B cell (primary cell): ENCODE measurements around the gene PTH1R. TPM values are rescaled to one million over a fixed set of nuclear protein-coding genes. Genes with fewer than 3 reads are reported as not detected.

Source experiments
- ATAC-seq: fragments of 200-7000 bp; cut with Tn5 transposase; one replicate; pipeline ENCODE4 v1.10.0; 2021; ENCODE audit warnings: low read depth, mild to moderate bottlenecking, moderate number of reproducible peaks, moderate library complexity
- CTCF ChIA-PET: fragments of 350-600 bp; sonication (Branson Sonifier 250); formaldehyde crosslinking; loops from one replicate; lab custom pipeline; 2021; ENCODE audit warnings: antibody characterized with exemption, inconsistent platforms; lab: Charles Lee
- POLR2A ChIA-PET: fragments of 350-600 bp; sonication (Branson Sonifier 250); formaldehyde crosslinking; loops from one replicate; lab custom pipeline; 2021; ENCODE audit warnings: antibody characterized with exemption; lab: Charles Lee
- DNase-seq: peaks from one replicate; pipeline ENCODE4 v3.0.0; 2013
- H2AFZ ChIP-seq: 2 replicates; pipeline ENCODE4 v1.6.1; 2012; ENCODE audit warnings: mild to moderate bottlenecking, low read depth, low read length; ENCODE audit not compliant: insufficient read depth, poor library complexity, severe bottlenecking
- H3K27ac ChIP-seq, 2 donors: 1 replicate in 1 of 2; 2 replicates in 1 of 2; pipeline ENCODE4 v1.5.1; 2012 to 2013; ENCODE audit warnings: low read length in 2 of 2, mild to moderate bottlenecking in 2 of 2, moderate library complexity in 1 of 2
- H3K27me3 ChIP-seq, 4 experiments: fragments of 200-600 bp in 1 of 4; sonication (generic) in 1 of 4; replicated peaks in 1 of 4; 1 replicate in 2 of 4; 2 replicates in 2 of 4; pipeline versions ENCODE4 v1.6.1 to v1.7.0; 2013 to 2016; ENCODE audit warnings: low read length in 3 of 4, mild to moderate bottlenecking in 2 of 4, mixed read lengths in 1 of 4, moderate library complexity in 1 of 4; ENCODE audit not compliant: insufficient read depth in 4 of 4, control insufficient read depth in 3 of 4; ENCODE audit errors: control extremely low read depth in 1 of 4
- H3K36me3 ChIP-seq, 2 experiments: replicated peaks in 1 of 2; 1 replicate in 1 of 2; 2 replicates in 1 of 2; pipeline versions ENCODE4 v1.6.1 to v1.7.1; 2013; ENCODE audit warnings: low read length in 1 of 2; ENCODE audit not compliant: insufficient read depth in 2 of 2, control insufficient read depth in 1 of 2; ENCODE audit errors: control extremely low read depth in 1 of 2, extremely low read depth in 1 of 2
- H3K4me1 ChIP-seq, 2 donors: fragments of 200-600 bp in 1 of 2; sonication (generic) in 1 of 2; 1 replicate in 1 of 2; 2 replicates in 1 of 2; pipeline versions ENCODE4 v1.5.1 to v1.6.1; 2013 to 2017; ENCODE audit warnings: low read length in 2 of 2; ENCODE audit not compliant: control insufficient read depth in 2 of 2, insufficient read depth in 2 of 2
- H3K4me2 ChIP-seq: replicated peaks from 2 replicates; pipeline ENCODE3; 2012; ENCODE audit warnings: mild to moderate bottlenecking, low read depth, low read length; ENCODE audit not compliant: poor library complexity, severe bottlenecking
- H3K4me3 ChIP-seq, 5 experiments: fragments of 200-600 bp in 1 of 5; sonication (generic) in 1 of 5; 1 replicate in 3 of 5; 2 replicates in 2 of 5; pipeline versions ENCODE4 v1.5.1 to v1.7.0; 2011 to 2016; ENCODE audit warnings: low read length in 4 of 5, mild to moderate bottlenecking in 4 of 5, low read depth in 2 of 5, control low read depth in 1 of 5, moderate library complexity in 1 of 5; ENCODE audit not compliant: insufficient read depth in 1 of 5; ENCODE audit errors: control extremely low read depth in 1 of 5, extremely low read depth in 1 of 5
- H3K79me2 ChIP-seq: fragments of 200-600 bp; sonication (generic); one replicate; pipeline ENCODE4 v1.6.0; 2016; ENCODE audit warnings: low read length; ENCODE audit not compliant: control insufficient read depth, insufficient read depth
- H3K9ac ChIP-seq: fragments of 200-600 bp; sonication (generic); 2 replicates; pipeline ENCODE4 v1.6.1; 2017; ENCODE audit warnings: mild to moderate bottlenecking, low read length, moderate library complexity
- H3K9me3 ChIP-seq, 3 donors: one replicate each; pipeline versions ENCODE4 v1.6.1 to v1.7.1; 2013; ENCODE audit warnings: low read length in 2 of 3; ENCODE audit not compliant: control insufficient read depth in 2 of 3, insufficient read depth in 1 of 3; ENCODE audit errors: control extremely low read depth in 1 of 3
- H4K20me1 ChIP-seq: 2 replicates; pipeline ENCODE4 v1.6.0; 2012; ENCODE audit warnings: mild to moderate bottlenecking, low read length; ENCODE audit not compliant: insufficient read depth, control insufficient read depth, poor library complexity, severe bottlenecking
- H3K27ac Mint-ChIP-seq: one replicate; pipeline ENCODE4 v1.8.0; 2021; ENCODE audit warnings: mixed read lengths
- H3K27me3 Mint-ChIP-seq: one replicate; pipeline ENCODE4 v1.8.0; 2021; ENCODE audit warnings: mixed read lengths
- H3K4me1 Mint-ChIP-seq: one replicate; pipeline ENCODE4 v1.8.0; 2021; ENCODE audit warnings: mixed read lengths
- H3K4me3 Mint-ChIP-seq: one replicate; pipeline ENCODE4 v1.8.0; 2021; ENCODE audit warnings: mixed read lengths
- H3K9me3 Mint-ChIP-seq: one replicate; pipeline ENCODE4 v1.8.0; 2022; ENCODE audit warnings: mixed read lengths; ENCODE audit not compliant: insufficient read depth
- EZH2 ChIP-seq: IDR thresholded peaks from 2 replicates; pipeline ENCODE4 v1.6.1; 2012; ENCODE audit warnings: borderline replicate concordance, low read depth, mild to moderate bottlenecking, moderate library complexity, low read length; ENCODE audit not compliant: insufficient read depth, poor library complexity, severe bottlenecking
- WGBS: methylation state at CpG from one replicate; pipeline ENCODE4 v1.1.5; 2013; ENCODE audit warnings: missing lambda C conversion rate; ENCODE audit not compliant: insufficient coverage; 5-methylcytosine and 5-hydroxymethylcytosine counted together
- intact Hi-C: fragments of 100-400 bp; cut with micrococcal nuclease; formaldehyde crosslinking; loops from one replicate; pipeline ENCODE4 v1.10.0; 2022
- polyA plus RNA-seq: library from polyadenylated mRNA; depleted of rRNA; stranded (reverse); fragments of >200 nt; gene quantifications from 2 replicates; pipeline ENCODE4 v1.2.3, GENCODE V29; 2012
- total RNA-seq, 2 donors: library from RNA; stranded (reverse); fragments of 120-200 nt in 1 of 2; gene quantifications; 1 replicate in 1 of 2; 2 replicates in 1 of 2; pipeline versions ENCODE4 v1.2.3 to v1.2.4, GENCODE V29; 2013 to 2022
- TF ChIP-seq, protein P1 (sequence below): fragments of 200-600 bp; IDR thresholded peaks from one replicate; pipeline ENCODE4 v1.8.0; 2022; ENCODE audit warnings: antibody characterized with exemption, mild to moderate bottlenecking

PTH1R gene
- total and polyA plus RNA-seq, 2 donors (not counting 1 experiment from before 2014, with no cell fraction given) = not detected

DNA sequence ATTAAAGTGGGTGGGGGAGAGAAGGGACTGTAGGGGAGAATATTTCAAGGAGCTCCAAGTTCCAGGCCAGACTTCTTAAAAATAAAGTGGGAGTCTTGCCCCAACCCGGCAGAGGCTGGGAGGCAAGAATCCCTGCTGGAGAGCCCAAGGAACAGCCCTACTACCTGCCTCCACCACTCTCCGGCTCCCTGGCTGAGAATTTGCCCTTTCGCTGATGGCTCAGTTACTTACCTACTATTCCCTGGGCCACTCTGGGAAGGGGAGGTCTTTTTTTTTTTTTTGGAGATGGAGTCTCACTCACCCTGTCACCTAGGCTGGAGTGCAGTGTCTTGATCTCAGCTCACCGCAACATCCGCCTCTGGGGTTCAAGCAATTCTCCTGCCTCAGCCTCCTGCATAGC is 29.8 kb upstream of the PTH1R start:
- Mint-ChIP-seq H3K9me3 (peaks cover 5% of the 10 kb centered on the region), H3K4me1 (peaks cover 9% of the 10 kb centered on the region), H3K4me3 (no peak overlapping the region), H3K27ac (no peak overlapping the region), H3K27me3 (no peaks in the 10 kb centered on the region)
- DNase-seq (no peak), ATAC-seq (no peak)
- Histone ChIP-seq H3K27ac (no peak overlapping the region), H3K4me2 (no peak overlapping the region), H3K4me1 (peaks cover 12 to 17% of the 10 kb centered on the region in 2 donors), H4K20me1 (no peaks in the 10 kb centered on the region), H3K79me2 (no peaks in the 10 kb centered on the region), H2AFZ (no peak overlapping the region), H3K9ac (no peak overlapping the region), H3K4me3 (no peak overlapping the region), H3K36me3 (no peaks in the 10 kb centered on the region), H3K27me3 (no peaks in the 10 kb centered on the region), H3K9me3 (peaks cover 0 to 2% (median 0%) of the 10 kb centered on the region in 3 donors)
- intact Hi-C loops = loop anchor here (5.0 kb wide), 1 partner anchor 535 kb away; the partner anchor contains the start of gene PTPN23
- CTCF ChIA-PET = interaction anchor here (0.9 to 1.3 kb wide), 4 partner anchors 12 to 150 kb away, joined by 3 to 4 read pairs (median 4); no protein-coding TSS in a partner anchor
- 100% methylated on average over 2 of the region's 5 CpGs for WGBS
- POLR2A ChIA-PET = no interaction called here
- no peak for TF ChIP-seq EZH2
- TF ChIP-seq, protein P1, sequence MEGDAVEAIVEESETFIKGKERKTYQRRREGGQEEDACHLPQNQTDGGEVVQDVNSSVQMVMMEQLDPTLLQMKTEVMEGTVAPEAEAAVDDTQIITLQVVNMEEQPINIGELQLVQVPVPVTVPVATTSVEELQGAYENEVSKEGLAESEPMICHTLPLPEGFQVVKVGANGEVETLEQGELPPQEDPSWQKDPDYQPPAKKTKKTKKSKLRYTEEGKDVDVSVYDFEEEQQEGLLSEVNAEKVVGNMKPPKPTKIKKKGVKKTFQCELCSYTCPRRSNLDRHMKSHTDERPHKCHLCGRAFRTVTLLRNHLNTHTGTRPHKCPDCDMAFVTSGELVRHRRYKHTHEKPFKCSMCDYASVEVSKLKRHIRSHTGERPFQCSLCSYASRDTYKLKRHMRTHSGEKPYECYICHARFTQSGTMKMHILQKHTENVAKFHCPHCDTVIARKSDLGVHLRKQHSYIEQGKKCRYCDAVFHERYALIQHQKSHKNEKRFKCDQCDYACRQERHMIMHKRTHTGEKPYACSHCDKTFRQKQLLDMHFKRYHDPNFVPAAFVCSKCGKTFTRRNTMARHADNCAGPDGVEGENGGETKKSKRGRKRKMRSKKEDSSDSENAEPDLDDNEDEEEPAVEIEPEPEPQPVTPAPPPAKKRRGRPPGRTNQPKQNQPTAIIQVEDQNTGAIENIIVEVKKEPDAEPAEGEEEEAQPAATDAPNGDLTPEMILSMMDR = no peak

DNA sequence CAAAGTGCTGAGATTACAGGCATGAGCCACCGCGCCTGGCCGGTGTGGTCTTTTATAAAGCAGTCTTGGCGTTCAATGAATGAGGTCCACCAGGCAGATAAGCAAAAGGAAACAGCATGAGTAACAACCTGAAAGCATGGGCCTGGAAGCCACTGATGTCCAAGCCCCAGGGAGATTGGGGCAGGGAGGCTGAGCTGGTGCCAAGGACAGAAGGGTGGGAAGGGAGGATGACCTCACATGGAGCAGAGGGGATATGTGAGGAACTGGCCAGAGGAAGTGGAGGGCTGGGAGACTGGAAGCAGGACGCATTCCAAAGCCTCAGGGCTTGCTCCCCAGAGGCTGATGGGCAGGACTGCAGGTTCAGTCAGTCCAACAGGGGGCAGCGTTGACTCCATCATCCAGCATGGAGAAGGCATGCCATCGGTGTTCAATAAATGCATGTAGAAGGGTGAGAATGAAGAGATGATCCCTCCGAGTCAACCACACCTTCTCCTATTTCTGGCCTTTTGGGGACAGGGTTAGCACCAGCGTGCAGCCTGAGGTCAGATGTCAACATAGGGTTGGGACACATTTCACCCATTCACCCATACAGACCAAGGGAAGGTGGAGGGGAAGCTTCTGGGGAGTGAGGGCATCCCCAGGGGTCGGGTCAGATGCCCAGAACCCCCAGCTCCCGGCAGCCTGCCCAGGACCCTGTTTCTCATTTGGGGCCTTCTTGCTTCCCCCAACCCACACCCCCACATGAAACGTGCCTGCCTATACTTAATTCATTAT is 29.1 kb upstream of the PTH1R start:
- Mint-ChIP-seq H3K27ac (peak overlapping the region; percentile 41), H3K9me3 (no peaks in the 10 kb centered on the region), H3K27me3 (no peaks in the 10 kb centered on the region), H3K4me3 (no peak overlapping the region), H3K4me1 (peaks cover 9% of the 10 kb centered on the region)
- TF ChIP-seq, protein P1 = peak; percentile 39
- TF ChIP-seq EZH2 = no peak
- Histone ChIP-seq H3K4me3 (no peak overlapping the region), H3K4me1 (peaks cover 12 to 17% of the 10 kb centered on the region in 2 donors), H2AFZ (no peak overlapping the region), H3K9me3 (no peaks in the 10 kb centered on the region), H3K36me3 (no peaks in the 10 kb centered on the region), H3K4me2 (no peak overlapping the region), H3K27me3 (no peaks in the 10 kb centered on the region), H4K20me1 (no peaks in the 10 kb centered on the region), H3K9ac (no peak overlapping the region), H3K27ac (no peak overlapping the region), H3K79me2 (no peaks in the 10 kb centered on the region)
- ChIA-PET POLR2A (no interaction called here), CTCF (interaction anchor here (0.9 kb wide), 1 partner anchor 135 kb away, joined by 3 read pairs; no protein-coding TSS in a partner anchor)
- WGBS = 92% methylated on average over 8 of the region's 12 CpGs
- DNase-seq (no peak), ATAC-seq (no peak)
- intact Hi-C loops = loop anchor here (5.0 kb wide), 1 partner anchor 534 kb away; the partner anchor contains the start of gene PTPN23
